CD14-positive monocyte (primary cell): Measurements from ENCODE around the gene KCNT1. TPM values are rescaled to one million over a fixed set of nuclear protein-coding genes. Genes with fewer than 3 reads are reported as not detected.

Source experiments
- DNase-seq, 3 donors: peaks; one replicate each; pipeline ENCODE4 v3.0.0-alpha.2; 2011 to 2022
- H2AFZ ChIP-seq: 2 replicates; pipeline ENCODE4 v1.6.0; 2012; ENCODE audit warnings: mild to moderate bottlenecking, low read depth, low read length, inconsistent platforms; ENCODE audit not compliant: insufficient read depth, poor library complexity, severe bottlenecking
- H3K27ac ChIP-seq, 2 donors: 1 replicate in 1 of 2; 2 replicates in 1 of 2; pipeline ENCODE4 v1.5.1; 2012 to 2013; ENCODE audit warnings: low read length in 2 of 2, control low read depth in 1 of 2, inconsistent platforms in 1 of 2, low read depth in 1 of 2, mild to moderate bottlenecking in 1 of 2
- H3K27me3 ChIP-seq, 2 donors: one replicate each; pipeline versions ENCODE4 v1.6.0 to v1.6.1; 2011 to 2013; ENCODE audit warnings: low read length in 2 of 2; ENCODE audit not compliant: control insufficient read depth in 2 of 2, insufficient read depth in 2 of 2
- H3K36me3 ChIP-seq, 2 donors: replicated peaks in 1 of 2; 1 replicate in 1 of 2; 2 replicates in 1 of 2; pipeline versions ENCODE4 v1.5.1 to v1.6.1; 2012 to 2013; ENCODE audit warnings: low read length in 2 of 2, control low read depth in 1 of 2, inconsistent platforms in 1 of 2, mild to moderate bottlenecking in 1 of 2; ENCODE audit not compliant: insufficient read depth in 2 of 2, control insufficient read depth in 1 of 2
- H3K4me1 ChIP-seq, 2 donors: 1 replicate in 1 of 2; 2 replicates in 1 of 2; pipeline versions ENCODE4 v1.5.1 to v1.6.1; 2012 to 2013; ENCODE audit warnings: low read length in 2 of 2, control low read depth in 1 of 2, inconsistent platforms in 1 of 2, mild to moderate bottlenecking in 1 of 2, moderate library complexity in 1 of 2; ENCODE audit not compliant: insufficient read depth in 2 of 2, control insufficient read depth in 1 of 2
- H3K4me2 ChIP-seq: replicated peaks from 2 replicates; pipeline ENCODE3; 2012; ENCODE audit warnings: low read length, moderate library complexity, mild to moderate bottlenecking; ENCODE audit not compliant: poor library complexity, severe bottlenecking; ENCODE audit errors: extremely low read depth
- H3K4me3 ChIP-seq, 3 experiments: fragments of 200-600 bp in 1 of 3; sonication (generic) in 1 of 3; replicated peaks in 1 of 3; 1 replicate in 2 of 3; 2 replicates in 1 of 3; pipeline ENCODE4 v1.5.1; 2011 to 2013; ENCODE audit warnings: low read length in 3 of 3, mild to moderate bottlenecking in 3 of 3, control low read depth in 2 of 3, low read depth in 2 of 3, inconsistent platforms in 1 of 3, moderate library complexity in 1 of 3
- H3K79me2 ChIP-seq: 2 replicates; pipeline ENCODE4 v1.6.0; 2012; ENCODE audit warnings: mild to moderate bottlenecking, control low read depth, inconsistent platforms, low read length, moderate library complexity; ENCODE audit not compliant: insufficient read depth
- H3K9ac ChIP-seq: 2 replicates; pipeline ENCODE4 v1.6.0; 2017; ENCODE audit warnings: low read length, mild to moderate bottlenecking; ENCODE audit not compliant: insufficient read depth, poor library complexity, severe bottlenecking
- H3K9me3 ChIP-seq, 2 donors: replicated peaks in 1 of 2; 1 replicate in 1 of 2; 2 replicates in 1 of 2; pipeline versions ENCODE4 v1.5.1 to v1.6.1; 2012 to 2013; ENCODE audit warnings: low read length in 2 of 2, control low read depth in 1 of 2; ENCODE audit not compliant: control insufficient read depth in 1 of 2, insufficient read depth in 1 of 2
- H4K20me1 ChIP-seq: 2 replicates; pipeline ENCODE4 v1.6.0; 2012; ENCODE audit warnings: mild to moderate bottlenecking, low read length, control low read depth, moderate library complexity; ENCODE audit not compliant: insufficient read depth
- H3K27ac Mint-ChIP-seq, 7 donors: one replicate each; pipeline ENCODE4 v1.8.0; 2020; ENCODE audit warnings: mild to moderate bottlenecking in 7 of 7, mixed read lengths in 7 of 7, moderate library complexity in 6 of 7, inconsistent platforms in 2 of 7
- H3K27me3 Mint-ChIP-seq, 3 donors: one replicate each; pipeline ENCODE4 v1.8.0; 2021 to 2022; ENCODE audit warnings: low read depth in 3 of 3, mild to moderate bottlenecking in 3 of 3, mixed read lengths in 3 of 3, moderate library complexity in 3 of 3, inconsistent platforms in 1 of 3
- H3K36me3 Mint-ChIP-seq, 2 donors: one replicate each; pipeline ENCODE4 v1.8.0; 2020; ENCODE audit warnings: mixed read lengths in 2 of 2, inconsistent platforms in 1 of 2, mild to moderate bottlenecking in 1 of 2
- H3K4me1 Mint-ChIP-seq: one replicate; pipeline ENCODE4 v1.8.0; 2020; ENCODE audit warnings: mild to moderate bottlenecking, mixed read lengths
- H3K4me3 Mint-ChIP-seq, 2 donors: one replicate each; pipeline ENCODE4 v1.8.0; 2020; ENCODE audit warnings: mild to moderate bottlenecking in 2 of 2, mixed read lengths in 2 of 2, moderate library complexity in 1 of 2
- H3K9me3 Mint-ChIP-seq, 7 donors: one replicate each; pipeline ENCODE4 v1.8.0; 2020 to 2022; ENCODE audit warnings: mixed read lengths in 7 of 7, mild to moderate bottlenecking in 6 of 7, moderate library complexity in 6 of 7, inconsistent platforms in 2 of 7
- WGBS: methylation state at CpG from one replicate; pipeline ENCODE4 v1.1.5; 2013; ENCODE audit warnings: missing lambda C conversion rate; ENCODE audit not compliant: insufficient coverage; 5-methylcytosine and 5-hydroxymethylcytosine counted together
- intact Hi-C, 2 donors: fragments of 100-400 bp; cut with micrococcal nuclease; formaldehyde crosslinking; loops; one replicate each; pipeline versions ENCODE4 v1.15.0 to v1.15.1; 2023
- polyA plus RNA-seq, 3 donors: library from polyadenylated mRNA; depleted of rRNA in 1 of 3; unstranded in 2 of 3; stranded (reverse) in 1 of 3; fragments of 300-500 nt in 2 of 3; fragments of >200 nt in 1 of 3; fragmentation: Illumina TruSeq in 2 of 3; gene quantifications; 1 replicate in 2 of 3; 2 replicates in 1 of 3; pipeline ENCODE4 v1.2.3, GENCODE V29; 2012 to 2021
- TF ChIP-seq, protein P1 (sequence below): fragments of 200-600 bp; IDR thresholded peaks from one replicate; pipeline ENCODE4 v1.8.0; 2022; ENCODE audit warnings: antibody characterized with exemption, mild to moderate bottlenecking

Gene KCNT1
- polyA plus RNA-seq, 3 donors = not detected

DNA sequence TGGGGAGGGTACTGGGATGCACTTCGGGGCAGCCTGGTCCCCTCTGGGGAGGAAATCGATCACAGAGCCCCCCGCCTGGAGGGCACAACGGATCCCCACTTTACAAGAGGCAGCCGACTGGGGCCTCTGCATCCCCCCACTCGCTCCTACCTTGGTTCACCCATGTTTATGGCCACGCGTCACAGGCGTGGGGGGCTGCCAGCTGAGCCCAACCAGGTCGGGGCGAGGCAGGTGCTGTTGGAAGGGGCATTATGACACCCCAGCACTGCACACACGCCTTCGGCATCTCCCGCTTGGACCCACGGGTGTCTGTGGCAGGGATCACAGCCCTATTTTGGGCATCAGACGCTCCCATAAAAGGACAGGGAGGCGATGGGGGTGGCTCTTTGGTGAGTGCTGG is 17.3 kb upstream of the KCNT1 start:
- Histone ChIP-seq H3K4me1 (no peaks in the 10 kb centered on the region), H3K27me3 (no peaks in the 10 kb centered on the region), H4K20me1 (no peaks in the 10 kb centered on the region), H2AFZ (no peak overlapping the region), H3K36me3 (no peaks in the 10 kb centered on the region), H3K27ac (no peak overlapping the region), H3K4me2 (no peak overlapping the region), H3K79me2 (no peaks in the 10 kb centered on the region), H3K9me3 (no peaks in the 10 kb centered on the region), H3K4me3 (no peak overlapping the region), H3K9ac (no peak overlapping the region)
- TF ChIP-seq, protein P1, sequence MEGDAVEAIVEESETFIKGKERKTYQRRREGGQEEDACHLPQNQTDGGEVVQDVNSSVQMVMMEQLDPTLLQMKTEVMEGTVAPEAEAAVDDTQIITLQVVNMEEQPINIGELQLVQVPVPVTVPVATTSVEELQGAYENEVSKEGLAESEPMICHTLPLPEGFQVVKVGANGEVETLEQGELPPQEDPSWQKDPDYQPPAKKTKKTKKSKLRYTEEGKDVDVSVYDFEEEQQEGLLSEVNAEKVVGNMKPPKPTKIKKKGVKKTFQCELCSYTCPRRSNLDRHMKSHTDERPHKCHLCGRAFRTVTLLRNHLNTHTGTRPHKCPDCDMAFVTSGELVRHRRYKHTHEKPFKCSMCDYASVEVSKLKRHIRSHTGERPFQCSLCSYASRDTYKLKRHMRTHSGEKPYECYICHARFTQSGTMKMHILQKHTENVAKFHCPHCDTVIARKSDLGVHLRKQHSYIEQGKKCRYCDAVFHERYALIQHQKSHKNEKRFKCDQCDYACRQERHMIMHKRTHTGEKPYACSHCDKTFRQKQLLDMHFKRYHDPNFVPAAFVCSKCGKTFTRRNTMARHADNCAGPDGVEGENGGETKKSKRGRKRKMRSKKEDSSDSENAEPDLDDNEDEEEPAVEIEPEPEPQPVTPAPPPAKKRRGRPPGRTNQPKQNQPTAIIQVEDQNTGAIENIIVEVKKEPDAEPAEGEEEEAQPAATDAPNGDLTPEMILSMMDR = no peak
- H3K4me1 Mint-ChIP-seq = no peaks in the 10 kb centered on the region
- DNase-seq = no peak
- WGBS = 84% methylated on average over 15 of the region's 17 CpGs
- no peaks in the 10 kb centered on the region for H3K36me3 Mint-ChIP-seq
- intact Hi-C loops = no loop called here
- no peak overlapping the region for H3K27ac Mint-ChIP-seq
- peaks cover 0 to 2% (median 0%) of the 10 kb centered on the region in 7 donors for H3K9me3 Mint-ChIP-seq
- no peak overlapping the region for H3K4me3 Mint-ChIP-seq
- no peaks in the 10 kb centered on the region for H3K27me3 Mint-ChIP-seq

DNA sequence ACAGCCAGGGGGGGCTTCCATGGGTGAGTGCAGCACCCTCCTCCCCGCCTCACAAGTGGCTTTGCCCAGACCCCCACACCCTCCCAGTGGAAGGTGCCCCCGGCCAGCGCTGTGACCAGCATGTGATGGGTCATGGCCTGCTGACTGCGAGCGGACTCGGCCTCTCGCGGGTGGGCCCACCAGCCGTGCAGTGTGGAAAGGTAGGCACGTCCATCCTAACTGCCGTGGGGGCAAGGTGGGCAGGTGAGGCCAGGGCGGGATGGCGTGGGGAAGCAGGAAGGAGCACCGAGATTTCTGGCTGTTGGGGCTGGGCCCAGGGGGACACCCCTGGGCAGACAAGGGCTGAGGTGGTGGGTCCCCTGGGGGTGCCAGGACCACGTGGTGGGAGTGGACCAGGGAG is 14.8 kb upstream of the KCNT1 start:
- H3K9me3 Mint-ChIP-seq = peaks cover 0 to 2% (median 0%) of the 10 kb centered on the region in 7 donors
- no peak overlapping the region for H3K9ac ChIP-seq
- H3K4me2 ChIP-seq = no peak overlapping the region
- H2AFZ ChIP-seq = no peak overlapping the region
- 91% methylated on average over 15 of the region's 15 CpGs for WGBS
- no peaks in the 10 kb centered on the region for H3K79me2 ChIP-seq
- no peak overlapping the region for H3K4me3 ChIP-seq
- no peak for DNase-seq
- TF ChIP-seq, protein P1 = no peak
- no peaks in the 10 kb centered on the region for H3K27me3 Mint-ChIP-seq
- no peaks in the 10 kb centered on the region for H3K4me1 ChIP-seq
- H3K27me3 ChIP-seq = no peaks in the 10 kb centered on the region
- no peaks in the 10 kb centered on the region for H3K36me3 ChIP-seq
- no peaks in the 10 kb centered on the region for H3K36me3 Mint-ChIP-seq
- no peaks in the 10 kb centered on the region for H3K9me3 ChIP-seq
- H3K27ac ChIP-seq = no peak overlapping the region
- H3K27ac Mint-ChIP-seq = no peak overlapping the region
- no peak overlapping the region for H3K4me3 Mint-ChIP-seq
- intact Hi-C loops = no loop called here
- no peaks in the 10 kb centered on the region for H4K20me1 ChIP-seq
- H3K4me1 Mint-ChIP-seq = no peaks in the 10 kb centered on the region
